Fibroblast of skin of abdomen (primary cell): ENCODE measurements around the gene ZNF823. TPM values are rescaled to one million over a fixed set of nuclear protein-coding genes. Genes with fewer than 3 reads are reported as not detected.
"Not testable (repeated sequence)": the region's sequence is repeated elsewhere in the genome, so short reads cannot be mapped to it uniquely, and the experiment has no call there.

Experiments used
- DNase-seq: peaks from one replicate; pipeline ENCODE4 v3.0.0-alpha.2; 2013
- polyA plus RNA-seq, 2 experiments: library from polyadenylated mRNA; unstranded; fragments of 120-200 nt; gene quantifications; one replicate each; pipeline ENCODE4 v1.2.1, GENCODE V29; 2013; ENCODE audit not compliant: insufficient read length in 2 of 2

ZNF823 gene
- 1.4 TPM for polyA plus RNA-seq (2013, experiment 1 of 2; ENCODE audit: insufficient read length)
- polyA plus RNA-seq (2013, experiment 2 of 2; ENCODE audit: insufficient read length), result 1.7 TPM

- peak; percentile 98 for DNase-seq
Observed at GRCh38 chr19:11738746-11739620, at the start of gene ZNF823. Gene ZNF823 (minus strand): TSS chr19:11738946. CDS start chr19:11738819, 127 bp downstream.

DNA sequence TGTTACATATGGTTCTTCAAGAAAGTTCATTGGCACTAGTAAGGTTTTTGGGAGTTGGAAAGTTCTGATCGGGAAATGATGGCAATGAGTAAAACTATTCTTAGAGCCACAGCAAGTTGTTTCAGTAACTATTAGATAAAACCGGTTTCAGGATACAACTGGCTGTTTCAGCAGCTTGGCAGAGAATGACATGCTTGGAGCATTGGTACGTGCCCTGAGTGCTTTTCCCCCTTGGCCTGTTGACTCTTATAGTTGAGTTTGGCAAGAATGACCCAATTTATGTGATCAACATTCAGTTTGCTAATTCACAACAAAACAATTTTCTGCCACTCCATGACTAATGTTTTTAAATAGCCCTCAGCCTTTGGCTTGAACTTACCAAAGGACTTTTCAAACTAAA is 48.8 kb upstream of the ZNF823 start:
- DNase-seq, result no peak

- no peak for DNase-seq
Observed at GRCh38 chr19:11784356-11784755, 45.6 kb upstream of the ZNF823 start.

- no peak for DNase-seq
Observed at GRCh38 chr19:11783767-11784166, 45.0 kb upstream of the ZNF823 start.

DNA sequence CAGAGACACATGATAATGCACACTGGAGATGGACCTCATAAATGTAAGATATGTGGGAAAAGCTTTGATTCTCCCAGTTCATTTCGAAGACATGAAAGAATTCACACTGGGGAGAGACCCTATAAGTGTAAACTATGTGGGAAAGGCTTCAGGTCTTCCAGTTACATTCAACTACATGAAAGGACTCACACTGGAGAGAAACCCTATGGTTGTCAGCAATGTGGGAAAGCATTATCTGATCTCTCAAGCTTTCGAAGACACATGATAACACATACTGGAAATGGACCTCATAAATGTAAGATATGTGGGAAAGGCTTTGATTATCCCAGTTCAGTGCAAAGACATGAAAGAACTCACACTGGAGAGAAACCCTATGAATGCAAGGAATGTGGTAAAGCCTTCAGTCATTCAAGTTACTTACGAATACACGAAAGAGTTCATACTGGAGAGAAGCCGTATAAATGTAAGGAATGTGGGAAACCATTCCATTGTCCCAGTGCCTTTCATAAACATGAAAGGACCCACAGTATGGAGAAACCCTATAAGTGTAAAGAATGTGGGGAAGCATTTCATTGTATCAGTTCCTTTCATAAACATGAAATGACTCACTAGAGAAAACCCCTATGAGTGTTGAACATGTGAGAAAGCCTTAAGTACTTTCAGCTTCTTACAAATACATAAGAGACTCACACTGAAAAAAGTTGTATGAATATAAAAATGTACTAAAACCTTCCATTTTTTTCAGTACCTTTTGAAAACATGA is 42.7 kb upstream of the ZNF823 start:
- no peak for DNase-seq

DNA sequence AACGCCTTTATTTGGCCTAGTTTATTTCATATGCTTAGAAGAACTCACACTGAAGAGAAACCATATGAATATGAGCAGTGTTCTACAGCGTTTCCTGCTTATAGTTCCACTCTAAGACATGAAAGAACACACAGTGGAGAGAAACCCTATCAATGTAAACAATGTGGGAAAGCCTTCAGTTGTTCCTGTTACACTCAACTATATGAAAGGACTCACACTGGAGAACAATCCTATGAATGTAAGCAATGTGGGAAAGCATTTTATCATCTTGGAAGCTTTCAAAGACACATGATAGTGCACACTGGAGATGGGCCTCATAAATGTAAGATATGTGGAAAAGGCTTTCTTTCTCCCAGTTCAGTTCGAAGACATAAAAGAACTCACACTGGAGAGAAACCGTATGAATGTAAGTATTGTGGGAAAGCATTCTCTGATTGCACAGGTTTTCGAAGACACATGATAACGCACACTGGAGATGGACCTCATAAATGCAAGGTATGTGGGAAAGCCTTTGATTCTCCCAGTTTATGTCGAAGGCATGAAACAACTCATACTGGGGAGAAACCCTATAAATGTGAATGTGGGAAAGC is 41.8 kb upstream of the ZNF823 start:
- no peak for DNase-seq

DNA sequence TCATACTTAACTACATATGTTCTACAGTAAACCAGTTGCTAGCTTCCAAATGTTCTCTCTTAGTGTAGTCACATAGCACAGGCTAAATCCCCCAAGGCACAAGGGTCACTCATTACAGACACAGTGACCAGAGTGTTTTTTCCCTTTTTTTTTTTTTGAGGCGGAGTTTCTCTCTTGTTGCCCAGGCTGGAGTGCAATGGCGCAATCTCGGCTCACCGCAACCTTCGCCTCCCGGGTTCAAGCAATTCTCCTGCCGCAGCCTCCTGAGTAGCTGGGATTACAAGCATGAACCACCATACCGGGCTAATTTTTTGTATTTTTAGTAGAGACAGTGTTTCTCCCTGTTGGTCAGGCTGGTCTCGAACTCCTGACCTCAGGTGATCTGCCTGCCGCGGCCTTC is 37.9 kb upstream of the ZNF823 start:
- not testable (repeated sequence) for DNase-seq

- DNase-seq, result not testable (repeated sequence)
Observed at GRCh38 chr19:11771520-11771919, 32.8 kb upstream of the ZNF823 start.

- no peak for DNase-seq
Observed at GRCh38 chr19:11769995-11770394, 31.2 kb upstream of the ZNF823 start.

GRCh38 chr19:11767633-11768133 is 28.9 kb upstream of the ZNF823 start:
- peak; percentile 21 for DNase-seq

DNA sequence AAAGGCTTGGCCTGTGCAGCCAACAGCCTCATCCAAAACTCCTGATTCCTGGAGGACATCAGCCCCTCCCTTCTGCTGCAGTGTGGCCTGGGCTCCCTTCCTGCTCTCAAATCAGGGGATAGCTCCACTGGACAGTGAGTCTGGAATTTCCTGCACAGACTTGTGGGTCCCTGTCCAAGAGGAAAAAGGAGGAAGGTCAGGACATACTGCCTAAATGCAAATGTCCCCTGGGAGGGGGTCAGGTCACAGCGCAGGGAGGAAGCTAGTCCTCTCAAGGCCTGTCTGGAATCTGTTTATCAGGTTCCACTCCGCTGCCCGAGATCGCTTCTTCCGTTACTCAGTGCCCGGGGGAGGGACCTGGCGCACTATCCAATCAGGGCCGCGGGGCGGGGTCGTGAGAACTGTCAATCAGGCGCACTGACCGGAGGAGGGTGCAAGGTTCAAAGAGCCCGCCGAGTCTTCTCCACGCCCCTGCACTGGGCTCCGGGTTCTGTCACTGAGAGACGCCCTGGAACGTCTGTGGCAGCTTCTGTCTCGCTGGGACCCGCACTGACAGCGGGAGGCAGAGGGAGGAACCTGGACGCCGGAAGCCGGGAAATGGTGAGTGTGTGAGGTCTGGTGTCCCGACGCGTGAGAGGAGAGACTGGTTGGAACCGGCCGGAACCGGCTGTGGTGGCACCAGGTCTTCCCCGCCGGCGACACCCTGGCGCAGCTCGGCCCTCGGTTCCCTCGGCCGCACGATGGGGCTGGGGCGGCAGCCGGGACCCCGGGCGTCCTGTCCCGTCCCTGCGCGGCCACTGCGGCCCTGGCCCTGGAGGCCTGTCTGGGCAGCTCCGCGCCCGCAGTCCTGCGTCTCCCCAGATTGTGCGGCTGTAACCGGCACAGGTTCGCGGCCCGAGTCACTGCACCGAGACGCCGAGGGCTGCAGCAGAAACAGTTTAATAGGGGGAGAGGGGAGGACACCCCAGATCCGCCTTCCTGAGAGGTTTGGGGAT is 28.1 kb upstream of the ZNF823 start, which contains the start of gene ZNF441:
ZNF441 (plus strand) TSS at position 404 of the 995 bp plus-strand sequence; CDS start at position 598, 194 bp downstream.
- peak; percentile 92 for DNase-seq

DNA sequence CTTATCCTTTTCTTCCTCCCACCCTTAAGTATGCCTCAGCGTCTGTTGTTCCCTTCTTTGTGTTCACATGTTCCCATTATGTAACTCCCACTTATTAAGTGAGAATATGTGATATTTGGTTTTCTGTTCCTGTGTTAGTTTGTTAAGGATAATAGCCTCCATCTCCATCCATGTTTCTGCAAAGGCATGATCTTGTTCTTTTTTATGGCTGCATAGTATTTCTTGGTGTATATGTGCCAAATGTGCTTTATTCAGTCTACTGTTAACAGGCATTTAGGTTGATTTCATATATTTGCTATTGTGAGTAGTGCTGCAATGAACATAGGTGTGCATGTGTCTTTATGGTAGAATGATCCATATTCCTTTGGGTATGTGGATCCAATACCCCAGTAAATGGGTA is 24.9 kb upstream of the ZNF823 start:
- DNase-seq, result no peak

DNA sequence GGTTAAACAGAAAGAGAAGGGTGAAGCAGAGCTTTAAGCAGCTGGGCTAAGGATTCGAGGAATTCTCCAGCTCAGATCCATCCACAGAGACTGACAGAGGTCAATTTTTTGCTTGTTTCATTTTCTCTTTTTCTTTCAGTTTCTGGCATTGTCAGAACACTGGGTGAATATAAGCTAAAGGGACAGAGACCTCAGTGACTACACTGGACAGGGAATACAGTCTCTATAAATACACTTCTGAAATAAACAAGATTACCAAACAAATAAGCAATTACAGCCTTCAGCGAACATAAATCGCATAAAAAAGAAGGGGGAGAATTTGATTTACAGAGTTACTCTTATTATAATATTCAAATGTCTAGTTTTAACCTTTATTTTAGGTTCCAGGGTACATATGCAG is 24.4 kb upstream of the ZNF823 start:
- no peak for DNase-seq

DNA sequence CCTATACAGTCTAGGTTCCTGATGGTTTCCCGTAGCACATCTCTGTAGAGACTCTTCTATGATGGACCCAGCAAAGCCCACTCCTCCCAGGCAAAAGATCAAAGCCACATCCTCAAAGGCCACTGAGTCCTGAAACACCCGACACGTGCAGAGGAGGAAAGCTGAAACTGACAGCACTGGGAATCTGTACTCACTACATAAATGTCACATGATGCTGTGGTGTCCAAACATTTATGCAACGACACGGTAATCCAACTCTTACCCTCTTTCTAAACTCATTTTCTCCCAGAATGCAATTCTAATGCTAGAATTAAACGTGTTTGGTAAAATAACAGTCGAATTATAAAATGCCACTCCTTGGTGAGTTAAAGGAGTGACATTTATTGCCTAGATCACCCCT is 21.1 kb upstream of the ZNF823 start:
- DNase-seq, result no peak

DNA sequence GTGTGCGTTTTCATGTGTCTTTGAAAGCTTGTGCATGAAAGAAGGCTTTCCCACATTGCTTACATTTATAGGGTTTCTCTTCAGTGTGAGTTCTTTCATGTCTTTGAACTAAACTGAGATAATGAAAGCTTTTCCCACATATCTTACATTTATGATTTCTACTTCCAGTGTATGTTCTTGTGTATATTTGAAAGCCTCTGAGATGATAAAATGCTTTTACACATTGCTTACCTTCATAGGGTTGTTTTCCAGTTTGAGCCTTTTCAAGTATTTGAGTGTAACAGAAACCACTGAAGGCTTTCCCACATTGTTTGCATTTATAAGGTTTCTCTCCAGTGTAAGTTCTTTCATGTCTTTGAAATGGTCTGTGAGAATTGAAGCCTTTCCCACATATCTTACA is 18.2 kb upstream of the ZNF823 start:
- DNase-seq, result no peak

GRCh38 chr19:11754663-11755062 is 15.9 kb upstream of the ZNF823 start:
- no peak for DNase-seq

GRCh38 chr19:11752244-11752736 is 13.5 kb upstream of the ZNF823 start:
- no peak for DNase-seq

DNA sequence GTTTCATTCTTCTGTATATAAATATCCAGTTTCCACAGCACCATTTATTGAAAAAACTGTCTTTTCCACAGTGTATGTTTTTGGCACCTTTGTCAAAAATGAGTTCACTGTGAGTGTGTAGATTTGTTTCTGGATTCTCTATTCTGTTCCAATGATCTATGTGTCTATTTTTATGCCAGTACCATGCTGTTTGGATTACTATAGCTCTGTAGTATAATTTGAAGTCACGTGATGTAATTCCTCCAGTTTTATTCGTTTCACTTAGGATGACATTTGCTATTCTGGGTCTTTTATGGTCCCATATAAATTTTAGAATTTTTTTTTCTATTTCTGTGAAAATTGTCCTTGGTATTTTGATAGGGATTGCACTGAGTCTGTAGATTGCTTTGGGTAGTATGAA is 11.0 kb upstream of the ZNF823 start:
- DNase-seq, result no peak

- no peak for DNase-seq
Observed at GRCh38 chr19:11747277-11747676, 8.5 kb upstream of the ZNF823 start.

DNA sequence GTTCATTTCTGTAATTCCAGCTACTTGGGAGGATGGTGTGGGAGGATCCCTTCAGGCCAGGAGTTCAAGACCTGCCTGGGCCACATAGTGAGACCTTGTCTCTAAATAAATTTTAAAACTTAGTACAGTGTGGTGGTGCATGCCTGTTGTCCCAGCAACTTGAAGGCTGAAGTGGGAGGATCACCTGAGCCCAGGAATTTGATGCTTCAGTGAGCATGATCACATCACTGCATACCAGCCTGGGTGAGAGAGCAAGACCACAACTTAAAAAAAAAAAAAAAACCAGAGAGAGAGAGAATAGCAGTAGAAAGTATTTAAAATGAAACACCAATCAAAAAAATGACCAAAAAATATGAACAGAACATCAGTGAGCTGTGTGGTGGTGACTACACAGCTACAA is 7.1 kb upstream of the ZNF823 start:
- no peak for DNase-seq
